ENCODE results near the gene RGS17.

Gene RGS17

DNA sequence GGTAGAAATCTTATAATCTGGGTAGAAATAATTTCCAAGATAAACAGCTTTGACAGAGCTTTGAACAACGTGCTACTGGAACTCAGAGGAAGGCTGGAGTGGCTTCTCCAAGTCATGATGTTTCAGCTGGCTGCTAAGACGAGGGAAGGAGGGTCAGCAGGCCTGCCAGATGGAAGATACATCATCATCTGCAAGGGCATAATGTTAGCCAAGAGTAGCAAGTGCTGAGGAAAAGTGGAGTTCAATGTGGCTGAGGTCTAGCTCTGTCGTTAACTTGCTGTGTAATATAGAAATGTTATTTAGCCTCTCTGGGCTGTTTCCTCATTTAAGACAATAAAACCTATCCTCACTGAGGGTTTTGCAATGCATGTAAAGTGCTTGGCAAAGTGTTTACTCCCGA lies 35.1 kb downstream of the RGS17 start:
- ATAC-seq, result no peak
- TF ChIP-seq, protein P1, sequence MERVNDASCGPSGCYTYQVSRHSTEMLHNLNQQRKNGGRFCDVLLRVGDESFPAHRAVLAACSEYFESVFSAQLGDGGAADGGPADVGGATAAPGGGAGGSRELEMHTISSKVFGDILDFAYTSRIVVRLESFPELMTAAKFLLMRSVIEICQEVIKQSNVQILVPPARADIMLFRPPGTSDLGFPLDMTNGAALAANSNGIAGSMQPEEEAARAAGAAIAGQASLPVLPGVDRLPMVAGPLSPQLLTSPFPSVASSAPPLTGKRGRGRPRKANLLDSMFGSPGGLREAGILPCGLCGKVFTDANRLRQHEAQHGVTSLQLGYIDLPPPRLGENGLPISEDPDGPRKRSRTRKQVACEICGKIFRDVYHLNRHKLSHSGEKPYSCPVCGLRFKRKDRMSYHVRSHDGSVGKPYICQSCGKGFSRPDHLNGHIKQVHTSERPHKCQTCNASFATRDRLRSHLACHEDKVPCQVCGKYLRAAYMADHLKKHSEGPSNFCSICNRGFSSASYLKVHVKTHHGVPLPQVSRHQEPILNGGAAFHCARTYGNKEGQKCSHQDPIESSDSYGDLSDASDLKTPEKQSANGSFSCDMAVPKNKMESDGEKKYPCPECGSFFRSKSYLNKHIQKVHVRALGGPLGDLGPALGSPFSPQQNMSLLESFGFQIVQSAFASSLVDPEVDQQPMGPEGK (CRISPR knock-in tag; IDR thresholded peaks at IDR 0.05; ENCODE audit: borderline replicate concordance), result no peak
- TF ChIP-seq ZC3H10 (CRISPR knock-in tag; IDR thresholded peaks at IDR 0.05), result no peak
- TF ChIP-seq, protein P2, sequence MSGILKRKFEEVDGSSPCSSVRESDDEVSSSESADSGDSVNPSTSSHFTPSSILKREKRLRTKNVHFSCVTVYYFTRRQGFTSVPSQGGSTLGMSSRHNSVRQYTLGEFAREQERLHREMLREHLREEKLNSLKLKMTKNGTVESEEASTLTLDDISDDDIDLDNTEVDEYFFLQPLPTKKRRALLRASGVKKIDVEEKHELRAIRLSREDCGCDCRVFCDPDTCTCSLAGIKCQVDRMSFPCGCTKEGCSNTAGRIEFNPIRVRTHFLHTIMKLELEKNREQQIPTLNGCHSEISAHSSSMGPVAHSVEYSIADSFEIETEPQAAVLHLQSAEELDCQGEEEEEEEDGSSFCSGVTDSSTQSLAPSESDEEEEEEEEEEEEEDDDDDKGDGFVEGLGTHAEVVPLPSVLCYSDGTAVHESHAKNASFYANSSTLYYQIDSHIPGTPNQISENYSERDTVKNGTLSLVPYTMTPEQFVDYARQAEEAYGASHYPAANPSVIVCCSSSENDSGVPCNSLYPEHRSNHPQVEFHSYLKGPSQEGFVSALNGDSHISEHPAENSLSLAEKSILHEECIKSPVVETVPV (CRISPR knock-in tag; IDR thresholded peaks at IDR 0.05), result no peak

DNA sequence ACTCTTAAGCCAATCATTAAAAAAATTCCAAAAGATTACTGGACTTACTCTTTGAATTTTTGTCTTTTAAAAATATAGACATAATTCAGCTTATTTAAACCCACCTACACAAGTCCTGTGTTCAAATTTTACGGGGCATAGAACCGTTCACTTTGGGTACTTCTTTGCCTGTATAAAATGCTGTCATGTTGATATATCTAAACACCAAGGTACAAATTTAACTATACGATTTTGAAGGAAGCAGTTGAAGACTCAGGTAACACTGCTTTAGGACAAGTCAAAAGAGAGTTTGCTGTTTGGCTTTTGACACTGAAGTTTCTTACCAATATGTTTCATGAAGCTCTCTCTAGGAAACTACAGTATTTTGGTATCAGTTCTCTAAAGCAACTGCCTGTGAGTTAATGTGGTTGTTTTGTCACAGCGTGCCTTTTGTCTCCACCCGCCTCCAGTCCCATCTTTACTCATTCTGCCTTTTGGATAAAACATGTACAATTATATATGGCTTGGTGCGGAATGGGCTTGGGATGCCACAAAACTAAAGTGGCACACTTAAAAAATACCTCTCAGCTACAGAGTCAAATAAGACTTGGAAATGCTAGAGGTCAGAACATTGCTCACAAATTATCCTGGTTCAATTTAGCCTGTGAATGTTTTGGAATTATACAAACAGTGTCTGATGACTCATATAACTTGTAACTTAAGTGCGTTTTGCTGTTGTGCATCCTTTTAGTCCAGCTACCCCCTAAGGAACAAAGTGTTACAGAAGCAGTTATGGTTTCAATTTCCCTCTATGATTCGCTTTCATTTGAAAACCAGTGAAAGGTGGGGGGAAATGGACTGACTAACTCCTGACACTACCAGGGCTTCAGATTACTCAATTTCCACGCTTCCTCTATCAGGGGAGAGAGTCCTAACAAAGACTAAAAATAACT lies 38.7 kb downstream of the RGS17 start:
- ATAC-seq, result peak; percentile 58

DNA sequence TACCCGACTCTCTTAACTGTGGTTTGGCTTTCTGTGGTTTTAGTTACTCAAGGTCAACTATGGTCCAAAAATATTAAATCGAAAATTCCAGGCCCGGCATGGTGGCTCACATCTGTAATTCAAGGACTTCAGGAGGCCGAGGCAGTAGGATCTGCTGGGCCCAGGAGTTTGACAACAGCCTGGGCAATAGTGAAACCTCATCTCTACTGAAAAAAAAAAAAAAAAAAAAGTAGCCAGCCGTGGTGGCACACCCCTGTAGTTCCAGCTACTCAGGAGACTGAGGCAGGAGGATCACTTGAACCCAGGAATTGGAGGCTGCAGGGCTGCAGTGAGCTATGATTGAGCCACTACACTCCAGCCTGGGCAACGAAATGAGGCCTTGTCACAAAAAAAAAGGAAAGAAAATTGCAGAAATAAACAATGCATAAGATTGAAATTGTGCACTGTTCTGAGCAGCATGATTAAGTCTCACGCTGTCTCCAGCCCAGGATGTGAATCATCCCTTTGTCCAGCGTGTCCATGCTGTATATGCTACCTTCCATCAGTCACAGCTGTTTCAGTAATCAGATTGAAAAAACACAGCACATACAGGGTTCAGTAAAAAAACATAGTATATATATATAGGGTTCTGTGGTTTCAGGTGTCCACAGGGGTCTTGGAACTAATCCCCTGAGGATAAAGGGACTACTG lies 40.7 kb downstream of the RGS17 start:
- ATAC-seq, result peak; percentile 94
- TF ChIP-seq OSR1 (CRISPR knock-in tag; IDR thresholded peaks at IDR 0.05) (no peak), GLIS3 (CRISPR knock-in tag; IDR thresholded peaks at IDR 0.05) (no peak), PPARA (CRISPR knock-in tag; IDR thresholded peaks at IDR 0.05; ENCODE audit: borderline replicate concordance) (no peak), ESRRG (CRISPR knock-in tag; IDR thresholded peaks at IDR 0.05) (no peak), RARB (CRISPR knock-in tag; IDR thresholded peaks at IDR 0.05) (no peak), ZC3H10 (CRISPR knock-in tag; IDR thresholded peaks at IDR 0.05) (no peak), ZNF8 (CRISPR knock-in tag; IDR thresholded peaks at IDR 0.05) (no peak), ARNTL (CRISPR knock-in tag; IDR thresholded peaks at IDR 0.05; ENCODE audit: borderline replicate concordance, low read depth) (no peak), BACH2 (CRISPR knock-in tag; IDR thresholded peaks at IDR 0.05; ENCODE audit: borderline replicate concordance) (no peak), CSDC2 (CRISPR knock-in tag; IDR thresholded peaks at IDR 0.05) (no peak), ISL1 (CRISPR knock-in tag; IDR thresholded peaks at IDR 0.05) (no peak)
- TF ChIP-seq, protein P2 (CRISPR knock-in tag; IDR thresholded peaks at IDR 0.05), result no peak
- TF ChIP-seq, protein P3, sequence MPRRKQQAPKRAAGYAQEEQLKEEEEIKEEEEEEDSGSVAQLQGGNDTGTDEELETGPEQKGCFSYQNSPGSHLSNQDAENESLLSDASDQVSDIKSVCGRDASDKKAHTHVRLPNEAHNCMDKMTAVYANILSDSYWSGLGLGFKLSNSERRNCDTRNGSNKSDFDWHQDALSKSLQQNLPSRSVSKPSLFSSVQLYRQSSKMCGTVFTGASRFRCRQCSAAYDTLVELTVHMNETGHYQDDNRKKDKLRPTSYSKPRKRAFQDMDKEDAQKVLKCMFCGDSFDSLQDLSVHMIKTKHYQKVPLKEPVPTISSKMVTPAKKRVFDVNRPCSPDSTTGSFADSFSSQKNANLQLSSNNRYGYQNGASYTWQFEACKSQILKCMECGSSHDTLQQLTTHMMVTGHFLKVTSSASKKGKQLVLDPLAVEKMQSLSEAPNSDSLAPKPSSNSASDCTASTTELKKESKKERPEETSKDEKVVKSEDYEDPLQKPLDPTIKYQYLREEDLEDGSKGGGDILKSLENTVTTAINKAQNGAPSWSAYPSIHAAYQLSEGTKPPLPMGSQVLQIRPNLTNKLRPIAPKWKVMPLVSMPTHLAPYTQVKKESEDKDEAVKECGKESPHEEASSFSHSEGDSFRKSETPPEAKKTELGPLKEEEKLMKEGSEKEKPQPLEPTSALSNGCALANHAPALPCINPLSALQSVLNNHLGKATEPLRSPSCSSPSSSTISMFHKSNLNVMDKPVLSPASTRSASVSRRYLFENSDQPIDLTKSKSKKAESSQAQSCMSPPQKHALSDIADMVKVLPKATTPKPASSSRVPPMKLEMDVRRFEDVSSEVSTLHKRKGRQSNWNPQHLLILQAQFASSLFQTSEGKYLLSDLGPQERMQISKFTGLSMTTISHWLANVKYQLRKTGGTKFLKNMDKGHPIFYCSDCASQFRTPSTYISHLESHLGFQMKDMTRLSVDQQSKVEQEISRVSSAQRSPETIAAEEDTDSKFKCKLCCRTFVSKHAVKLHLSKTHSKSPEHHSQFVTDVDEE (CRISPR knock-in tag; IDR thresholded peaks at IDR 0.05), result no peak
- TF ChIP-seq, protein P1 (CRISPR knock-in tag; IDR thresholded peaks at IDR 0.05; ENCODE audit: borderline replicate concordance), result no peak
- TF ChIP-seq, protein P4, sequence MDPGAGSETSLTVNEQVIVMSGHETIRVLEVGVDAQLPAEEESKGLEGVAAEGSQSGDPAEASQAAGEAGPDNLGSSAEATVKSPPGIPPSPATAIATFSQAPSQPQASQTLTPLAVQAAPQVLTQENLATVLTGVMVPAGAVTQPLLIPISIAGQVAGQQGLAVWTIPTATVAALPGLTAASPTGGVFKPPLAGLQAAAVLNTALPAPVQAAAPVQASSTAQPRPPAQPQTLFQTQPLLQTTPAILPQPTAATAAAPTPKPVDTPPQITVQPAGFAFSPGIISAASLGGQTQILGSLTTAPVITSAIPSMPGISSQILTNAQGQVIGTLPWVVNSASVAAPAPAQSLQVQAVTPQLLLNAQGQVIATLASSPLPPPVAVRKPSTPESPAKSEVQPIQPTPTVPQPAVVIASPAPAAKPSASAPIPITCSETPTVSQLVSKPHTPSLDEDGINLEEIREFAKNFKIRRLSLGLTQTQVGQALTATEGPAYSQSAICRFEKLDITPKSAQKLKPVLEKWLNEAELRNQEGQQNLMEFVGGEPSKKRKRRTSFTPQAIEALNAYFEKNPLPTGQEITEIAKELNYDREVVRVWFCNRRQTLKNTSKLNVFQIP (CRISPR knock-in tag; IDR thresholded peaks at IDR 0.05; ENCODE audit: borderline replicate concordance, low read depth), result no peak

More for the DNA sequence above, 38.7 kb downstream of the RGS17 start:
- TF ChIP-seq PPARA (CRISPR knock-in tag; IDR thresholded peaks at IDR 0.05; ENCODE audit: borderline replicate concordance) (no peak), SNAI2 (CRISPR knock-in tag; IDR thresholded peaks at IDR 0.05) (no peak), ZNF565 (CRISPR knock-in tag; conservative IDR thresholded peaks at IDR 0.05; ENCODE audit: low read depth) (no peak), ZNF70 (CRISPR knock-in tag; IDR thresholded peaks at IDR 0.05) (no peak), CSDC2 (CRISPR knock-in tag; IDR thresholded peaks at IDR 0.05) (no peak), ZC3H10 (CRISPR knock-in tag; IDR thresholded peaks at IDR 0.05) (no peak), ZFP3 (CRISPR knock-in tag; IDR thresholded peaks at IDR 0.05) (no peak), OSR1 (CRISPR knock-in tag; IDR thresholded peaks at IDR 0.05) (no peak), GLIS3 (CRISPR knock-in tag; IDR thresholded peaks at IDR 0.05) (no peak), ARNTL (CRISPR knock-in tag; IDR thresholded peaks at IDR 0.05; ENCODE audit: borderline replicate concordance, low read depth) (no peak), ZNF8 (CRISPR knock-in tag; IDR thresholded peaks at IDR 0.05) (no peak), TCF4 (CRISPR knock-in tag; IDR thresholded peaks at IDR 0.05; ENCODE audit: borderline replicate concordance) (no peak)
- TF ChIP-seq, protein P5, sequence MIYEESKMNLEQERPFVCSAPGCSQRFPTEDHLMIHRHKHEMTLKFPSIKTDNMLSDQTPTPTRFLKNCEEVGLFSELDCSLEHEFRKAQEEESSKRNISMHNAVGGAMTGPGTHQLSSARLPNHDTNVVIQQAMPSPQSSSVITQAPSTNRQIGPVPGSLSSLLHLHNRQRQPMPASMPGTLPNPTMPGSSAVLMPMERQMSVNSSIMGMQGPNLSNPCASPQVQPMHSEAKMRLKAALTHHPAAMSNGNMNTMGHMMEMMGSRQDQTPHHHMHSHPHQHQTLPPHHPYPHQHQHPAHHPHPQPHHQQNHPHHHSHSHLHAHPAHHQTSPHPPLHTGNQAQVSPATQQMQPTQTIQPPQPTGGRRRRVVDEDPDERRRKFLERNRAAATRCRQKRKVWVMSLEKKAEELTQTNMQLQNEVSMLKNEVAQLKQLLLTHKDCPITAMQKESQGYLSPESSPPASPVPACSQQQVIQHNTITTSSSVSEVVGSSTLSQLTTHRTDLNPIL (CRISPR knock-in tag; IDR thresholded peaks at IDR 0.05; ENCODE audit: low read depth), result no peak
- TF ChIP-seq, protein P2 (CRISPR knock-in tag; IDR thresholded peaks at IDR 0.05), result no peak

All from SK-N-SH treated with all-trans-retinoic acid at 6 μM for 48 hours (cell line).